GM19099 (cell line): ENCODE measurements around the gene FRMD3.

Experiments
- POLR2A ChIP-seq: IDR thresholded peaks from 3 replicates; pipeline ENCODE4 v1.6.1; 2011; ENCODE audit warnings: low read depth; ENCODE audit not compliant: insufficient read length; ENCODE audit errors: extremely low read depth

FRMD3 gene

GRCh38 chr9:83410701-83411100, 127.5 kb downstream of the FRMD3 start:
- no peak for TF ChIP-seq POLR2A

GRCh38 chr9:83406921-83407320, 131.3 kb downstream of the FRMD3 start:
- no peak for TF ChIP-seq POLR2A

DNA sequence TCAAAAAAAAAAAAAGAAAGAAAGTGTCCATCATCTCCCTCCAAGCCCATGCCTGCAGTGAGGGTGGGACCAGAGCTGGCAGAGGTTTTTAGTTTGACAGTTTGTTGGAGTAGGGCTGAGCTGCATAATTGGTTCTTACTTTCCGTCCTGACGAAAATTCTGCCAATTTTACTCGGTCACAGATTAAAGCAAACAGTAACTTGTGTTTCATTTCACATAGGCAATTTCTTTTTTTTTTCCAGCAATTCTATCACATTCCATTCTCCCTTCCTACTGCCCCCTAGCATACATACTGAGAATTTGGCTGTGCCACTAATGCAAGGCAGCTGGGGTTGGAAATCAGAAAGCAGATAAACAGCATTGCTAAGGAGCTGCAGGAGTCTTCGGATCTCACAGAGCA, 132.4 kb downstream of the FRMD3 start:
- no peak for TF ChIP-seq POLR2A

DNA sequence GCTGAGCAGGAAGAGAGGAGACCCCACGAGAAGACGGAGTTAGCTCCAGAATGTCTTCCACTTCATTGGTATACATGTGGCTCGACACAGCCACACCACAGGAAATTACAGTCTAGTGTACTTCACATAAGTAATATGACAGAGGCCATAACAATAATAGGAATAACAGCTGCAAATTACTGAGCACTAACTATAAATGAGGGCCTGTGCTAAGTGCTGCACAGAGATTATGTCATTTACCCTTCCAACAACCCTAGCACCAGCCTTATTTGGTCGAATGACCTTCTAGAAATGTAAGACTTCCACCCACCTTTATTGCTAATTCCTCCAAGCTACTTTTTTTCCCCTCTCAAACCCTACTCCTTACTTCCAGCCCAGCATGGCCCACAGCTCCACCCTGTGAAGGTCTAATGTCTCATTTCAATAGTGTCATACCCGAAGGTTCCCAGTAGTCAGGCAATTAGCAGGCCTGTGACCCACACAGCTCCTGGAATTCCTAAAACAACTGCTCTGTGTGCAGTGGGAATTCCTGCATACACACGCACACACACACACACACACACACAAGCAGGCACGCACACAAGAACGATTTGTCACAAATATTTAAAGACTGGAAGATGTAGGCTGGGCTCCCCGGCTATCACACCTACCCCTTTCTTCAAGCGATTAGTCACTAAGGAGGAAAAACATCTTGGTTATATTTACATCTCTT, 134.5 kb downstream of the FRMD3 start:
- TF ChIP-seq POLR2A, result no peak

DNA sequence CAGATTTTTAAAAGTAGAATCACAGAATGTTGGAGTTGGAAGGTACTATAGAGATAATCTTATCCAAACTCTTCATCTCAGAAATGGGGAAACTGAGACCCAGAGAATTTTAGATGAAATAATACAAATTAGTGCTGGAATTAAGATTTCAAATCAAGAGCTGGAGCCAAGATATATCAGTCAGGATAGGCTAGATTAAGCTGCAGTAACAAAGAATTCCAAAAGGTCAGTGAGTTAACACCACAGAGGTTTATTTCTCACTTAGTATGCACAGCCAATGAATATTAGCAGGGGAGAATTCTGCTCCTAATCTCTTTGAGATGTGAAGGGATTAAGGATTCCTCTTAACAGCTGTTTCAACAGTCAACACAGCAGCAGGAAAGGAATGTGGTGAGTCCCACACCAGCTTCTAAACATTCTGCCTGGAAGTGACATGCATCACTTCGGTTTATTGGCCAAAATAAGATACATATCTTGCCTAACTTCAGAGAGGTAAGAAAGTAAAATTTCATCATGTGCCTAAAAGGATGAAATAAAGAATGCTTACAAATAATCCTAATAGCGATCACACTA, 136.8 kb downstream of the FRMD3 start:
- no peak for TF ChIP-seq POLR2A

- TF ChIP-seq POLR2A, result no peak
Measured at GRCh38 chr9:83396813-83397212, 141.4 kb downstream of the FRMD3 start.

- TF ChIP-seq POLR2A, result no peak
Measured at GRCh38 chr9:83396342-83396741, 141.9 kb downstream of the FRMD3 start.

GRCh38 chr9:83392228-83392627, 146.0 kb downstream of the FRMD3 start:
- TF ChIP-seq POLR2A, result no peak

DNA sequence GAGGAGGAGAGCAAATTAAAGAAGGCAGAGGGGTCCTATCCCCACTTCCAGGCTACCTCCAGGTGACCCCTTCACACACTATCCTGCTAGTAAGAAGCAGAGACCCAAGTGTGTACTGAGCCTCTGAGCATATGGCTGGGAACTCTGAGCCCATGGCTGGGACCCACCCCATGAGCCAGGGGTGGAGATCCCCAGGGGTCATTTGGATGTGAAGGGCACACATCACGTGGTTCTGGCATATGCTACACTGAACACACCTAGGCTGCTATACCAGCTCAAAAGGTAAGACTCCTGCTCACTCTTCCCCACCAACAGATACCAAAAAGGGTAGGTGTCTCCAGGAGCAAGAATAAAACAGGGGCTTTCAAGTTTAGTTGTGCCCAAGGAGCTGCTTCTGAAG, 149.9 kb downstream of the FRMD3 start:
- no peak for TF ChIP-seq POLR2A

- no peak for TF ChIP-seq POLR2A
Measured at GRCh38 chr9:83387401-83388185, 150.6 kb downstream of the FRMD3 start.

DNA sequence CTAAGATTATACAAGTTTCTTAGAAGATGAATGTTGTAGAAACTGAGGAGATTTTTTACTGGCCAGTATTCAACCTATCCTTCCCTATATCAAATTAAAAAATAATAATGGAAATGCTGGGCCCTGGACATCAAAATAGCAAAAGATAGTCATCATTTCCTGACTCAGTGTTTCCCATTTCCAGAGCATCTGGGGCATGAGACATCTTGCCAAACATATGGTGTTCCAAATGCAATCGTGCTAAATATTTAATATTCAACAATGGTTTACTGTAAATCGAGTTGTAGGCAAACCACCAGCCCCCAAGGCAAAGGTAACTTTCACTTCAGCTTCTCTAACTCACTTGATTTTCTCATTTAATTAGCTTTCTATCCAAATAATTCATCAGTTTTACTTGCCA, 152.9 kb downstream of the FRMD3 start:
- no peak for TF ChIP-seq POLR2A

- no peak for TF ChIP-seq POLR2A
Measured at GRCh38 chr9:83384214-83384613, 154.0 kb downstream of the FRMD3 start.

GRCh38 chr9:83383034-83383433, 155.2 kb downstream of the FRMD3 start:
- no peak for TF ChIP-seq POLR2A

DNA sequence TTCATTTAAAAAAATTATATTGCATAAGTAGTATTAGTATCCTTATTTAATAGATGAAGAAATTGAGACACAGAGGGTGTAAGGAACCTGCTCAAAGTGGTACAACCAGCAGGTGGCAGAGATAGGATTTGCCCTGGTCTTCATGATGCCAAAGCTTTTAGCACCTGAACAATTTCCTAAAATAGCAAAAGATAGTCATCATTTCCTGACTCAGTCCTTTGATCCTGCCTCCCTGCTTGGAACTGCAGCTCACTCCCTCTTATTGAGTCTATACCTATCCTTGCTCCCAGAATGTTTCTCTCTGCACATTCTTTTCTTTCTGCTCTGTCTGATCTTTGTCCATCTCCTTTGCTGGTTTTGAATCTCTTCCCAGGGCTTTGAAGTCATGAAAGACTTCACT, 155.8 kb downstream of the FRMD3 start:
- TF ChIP-seq POLR2A, result no peak

GRCh38 chr9:83379045-83379444, 159.2 kb downstream of the FRMD3 start:
- no peak for TF ChIP-seq POLR2A

- no peak for TF ChIP-seq POLR2A
Measured at GRCh38 chr9:83372957-83373356, 165.2 kb downstream of the FRMD3 start.
